Activated CD4-positive, alpha-beta T cell treated with anti-CD3 and anti-CD28 coated beads, Interleukin-2, amount 10 ng/mL, durations not matched to agents 24 days and 14 days (primary cell): ENCODE results near the gene ALDH9A1. TPM values are rescaled to one million over a fixed set of nuclear protein-coding genes. Genes with fewer than 3 reads are reported as not detected.
A peak's percentile ranks its signal among the peaks of the same experiment; 100 is the strongest.
"Not testable (repeated sequence)": the region's sequence is repeated elsewhere in the genome, so short reads cannot be mapped to it uniquely, and the experiment has no call there.

Experiments
- DNase-seq: peaks from one replicate; pipeline ENCODE4 v3.0.0; 2022
- H3K27ac Mint-ChIP-seq: one replicate; pipeline ENCODE4 v1.8.0; 2022; ENCODE audit warnings: mild to moderate bottlenecking, mixed read lengths
- H3K27me3 Mint-ChIP-seq: one replicate; pipeline ENCODE4 v1.8.0; 2022; ENCODE audit warnings: mixed read lengths
- H3K36me3 Mint-ChIP-seq: one replicate; pipeline ENCODE4 v1.8.0; 2022; ENCODE audit warnings: low read depth, mild to moderate bottlenecking, mixed read lengths
- H3K4me1 Mint-ChIP-seq: one replicate; pipeline ENCODE4 v1.8.0; 2021; ENCODE audit warnings: mixed read lengths
- H3K4me3 Mint-ChIP-seq: one replicate; pipeline ENCODE4 v1.8.0; 2022; ENCODE audit warnings: mild to moderate bottlenecking, moderate library complexity, mixed read lengths
- H3K9me3 Mint-ChIP-seq: one replicate; pipeline ENCODE4 v1.8.0; 2021; ENCODE audit warnings: mixed read lengths
- intact Hi-C: fragments of 100-400 bp; cut with micrococcal nuclease; formaldehyde crosslinking; loops from one replicate; pipeline ENCODE4 v1.15.1; 2023
- total RNA-seq: library from RNA; stranded (reverse); gene quantifications from 2 replicates; pipeline ENCODE4 v1.2.3, GENCODE V29; 2022

Gene ALDH9A1
- 41.8 and 43.8 TPM in 2 replicates for total RNA-seq

GRCh38 chr1:165697881-165698760 lies at the start of gene ALDH9A1:
TSS of gene ALDH9A1 (minus strand) at chr1:165698562. CDS start at chr1:165698558, 4 bp downstream.
- Mint-ChIP-seq H3K9me3 (no peaks in the 10 kb centered on the region), H3K4me1 (peaks cover 21% of the 10 kb centered on the region), H3K27me3 (peaks cover 2% of the 10 kb centered on the region), H3K27ac (peak within 1 kb of the TSS; percentile 96), H3K36me3 (peaks cover 24% of the 10 kb centered on the region), H3K4me3 (peak within 1 kb of the TSS; percentile 91)
- DNase-seq, result peak; percentile 96
- intact Hi-C loops, result loop anchor here (2.0 to 5.0 kb wide), 3 partner anchors 67 to 101 kb away; partner anchors contain the start of genes MGST3 and TMCO1

GRCh38 chr1:165747632-165748447 lies 49.5 kb upstream of the ALDH9A1 start:
- no peak overlapping the region for H3K27ac Mint-ChIP-seq
- H3K36me3 Mint-ChIP-seq, result peaks cover 27% of the 10 kb centered on the region
- H3K4me3 Mint-ChIP-seq, result no peak overlapping the region
- DNase-seq, result no peak
- peaks cover 5% of the 10 kb centered on the region for H3K4me1 Mint-ChIP-seq
- H3K27me3 Mint-ChIP-seq, result no peaks in the 10 kb centered on the region
- no peaks in the 10 kb centered on the region for H3K9me3 Mint-ChIP-seq
- intact Hi-C loops, result no loop called here

- H3K36me3 Mint-ChIP-seq, result peaks cover 52% of the 10 kb centered on the region
- H3K27me3 Mint-ChIP-seq, H3K4me1 Mint-ChIP-seq, DNase-seq, intact Hi-C loops, H3K9me3 Mint-ChIP-seq, H3K27ac Mint-ChIP-seq, H3K4me3 Mint-ChIP-seq: not testable (repeated sequence)
Observed at GRCh38 chr1:165744913-165745312, 46.6 kb upstream of the ALDH9A1 start.

- no peak overlapping the region for H3K27ac Mint-ChIP-seq
- DNase-seq, result no peak
- H3K27me3 Mint-ChIP-seq, result no peaks in the 10 kb centered on the region
- intact Hi-C loops, result no loop called here
- H3K9me3 Mint-ChIP-seq, result no peaks in the 10 kb centered on the region
- H3K4me1 Mint-ChIP-seq, result peaks cover 3% of the 10 kb centered on the region
- peaks cover 49% of the 10 kb centered on the region for H3K36me3 Mint-ChIP-seq
- H3K4me3 Mint-ChIP-seq, result no peak overlapping the region
Observed at GRCh38 chr1:165742194-165742593, 43.8 kb upstream of the ALDH9A1 start.

- no peaks in the 10 kb centered on the region for H3K9me3 Mint-ChIP-seq
- H3K27me3 Mint-ChIP-seq, result no peaks in the 10 kb centered on the region
- H3K27ac Mint-ChIP-seq, result no peak overlapping the region
- H3K4me1 Mint-ChIP-seq, result peaks cover 5% of the 10 kb centered on the region
- intact Hi-C loops, result no loop called here
- H3K36me3 Mint-ChIP-seq, result peaks cover 43% of the 10 kb centered on the region
- no peak for DNase-seq
- no peak overlapping the region for H3K4me3 Mint-ChIP-seq
Observed at GRCh38 chr1:165738794-165739193, 40.4 kb upstream of the ALDH9A1 start.

- Mint-ChIP-seq H3K9me3 (no peaks in the 10 kb centered on the region), H3K4me1 (peaks cover 5% of the 10 kb centered on the region), H3K4me3 (no peak overlapping the region), H3K36me3 (peaks cover 35% of the 10 kb centered on the region), H3K27ac (no peak overlapping the region), H3K27me3 (no peaks in the 10 kb centered on the region)
- no peak for DNase-seq
- intact Hi-C loops, result no loop called here
Observed at GRCh38 chr1:165737196-165737595, 38.8 kb upstream of the ALDH9A1 start.

- intact Hi-C loops, result no loop called here
- DNase-seq, result no peak
- no peak overlapping the region for H3K4me3 Mint-ChIP-seq
- H3K27me3 Mint-ChIP-seq, result no peaks in the 10 kb centered on the region
- H3K36me3 Mint-ChIP-seq, result peaks cover 17% of the 10 kb centered on the region
- no peak overlapping the region for H3K27ac Mint-ChIP-seq
- H3K4me1 Mint-ChIP-seq, result peaks cover 5% of the 10 kb centered on the region
- no peaks in the 10 kb centered on the region for H3K9me3 Mint-ChIP-seq
Observed at GRCh38 chr1:165734906-165735305, 36.5 kb upstream of the ALDH9A1 start.

- no peaks in the 10 kb centered on the region for H3K27me3 Mint-ChIP-seq
- H3K9me3 Mint-ChIP-seq, result no peaks in the 10 kb centered on the region
- H3K4me1 Mint-ChIP-seq, result no peaks in the 10 kb centered on the region
- peaks cover 25% of the 10 kb centered on the region for H3K36me3 Mint-ChIP-seq
- H3K27ac Mint-ChIP-seq, result no peak overlapping the region
- DNase-seq, result no peak
- H3K4me3 Mint-ChIP-seq, result no peak overlapping the region
- intact Hi-C loops, result no loop called here
Observed at GRCh38 chr1:165726841-165727240, 28.5 kb upstream of the ALDH9A1 start.

GRCh38 chr1:165726169-165726568 lies 27.8 kb upstream of the ALDH9A1 start:
- H3K9me3 Mint-ChIP-seq, result no peaks in the 10 kb centered on the region
- H3K36me3 Mint-ChIP-seq, result peaks cover 24% of the 10 kb centered on the region
- H3K4me1 Mint-ChIP-seq, result no peaks in the 10 kb centered on the region
- intact Hi-C loops, result no loop called here
- H3K4me3 Mint-ChIP-seq, result no peak overlapping the region
- H3K27ac Mint-ChIP-seq, result no peak overlapping the region
- DNase-seq, result no peak
- H3K27me3 Mint-ChIP-seq, result no peaks in the 10 kb centered on the region

GRCh38 chr1:165717918-165718515 lies 19.7 kb upstream of the ALDH9A1 start:
- H3K4me1 Mint-ChIP-seq, result no peaks in the 10 kb centered on the region
- no peak overlapping the region for H3K4me3 Mint-ChIP-seq

GRCh38 chr1:165716265-165717051 lies 18.1 kb upstream of the ALDH9A1 start:
- H3K36me3 Mint-ChIP-seq, H3K27ac Mint-ChIP-seq, DNase-seq, H3K4me3 Mint-ChIP-seq, intact Hi-C loops, H3K9me3 Mint-ChIP-seq, H3K4me1 Mint-ChIP-seq: not testable (repeated sequence)
- peaks cover 16% of the 10 kb centered on the region for H3K27me3 Mint-ChIP-seq

More at GRCh38 chr1:165717918-165718515, 19.7 kb upstream of the ALDH9A1 start:
- intact Hi-C loops, result loop anchor here (1.0 kb wide), 2 partner anchors 117 to 196 kb away; no protein-coding TSS in a partner anchor
- Mint-ChIP-seq H3K9me3 (no peaks in the 10 kb centered on the region), H3K27me3 (peaks cover 7% of the 10 kb centered on the region), H3K36me3 (no peaks in the 10 kb centered on the region), H3K27ac (no peak overlapping the region)
- DNase-seq, result peak; percentile 82

GRCh38 chr1:165712764-165713163 lies 14.4 kb upstream of the ALDH9A1 start:
- intact Hi-C loops, result no loop called here

More at GRCh38 chr1:165712764-165713163, 14.4 kb upstream of the ALDH9A1 start:
- H3K36me3 Mint-ChIP-seq, result no peaks in the 10 kb centered on the region
- no peak for DNase-seq
- no peaks in the 10 kb centered on the region for H3K9me3 Mint-ChIP-seq
- H3K4me3 Mint-ChIP-seq, result no peak overlapping the region
- H3K27me3 Mint-ChIP-seq, result peaks cover 32% of the 10 kb centered on the region
- no peaks in the 10 kb centered on the region for H3K4me1 Mint-ChIP-seq
- no peak overlapping the region for H3K27ac Mint-ChIP-seq
